Retinal pigment epithelial cell (primary cell): Measurements from ENCODE around the gene C1QTNF5.

ENCODE experiments used
- DNase-seq: peaks from one replicate; pipeline ENCODE4 v3.0.0-alpha.2; 2010; ENCODE audit warnings: low read depth
- H3K4me3 ChIP-seq: 2 replicates; pipeline ENCODE4 v1.5.1; 2011; ENCODE audit warnings: mild to moderate bottlenecking, low read length, control low read depth, moderate library complexity
- TF ChIP-seq, protein P1 (sequence below): conservative IDR thresholded peaks from 2 replicates; pipeline ENCODE4 v1.5.1; 2011; ENCODE audit warnings: low read depth, low read length, control low read depth, inconsistent platforms

C1QTNF5 gene

DNA sequence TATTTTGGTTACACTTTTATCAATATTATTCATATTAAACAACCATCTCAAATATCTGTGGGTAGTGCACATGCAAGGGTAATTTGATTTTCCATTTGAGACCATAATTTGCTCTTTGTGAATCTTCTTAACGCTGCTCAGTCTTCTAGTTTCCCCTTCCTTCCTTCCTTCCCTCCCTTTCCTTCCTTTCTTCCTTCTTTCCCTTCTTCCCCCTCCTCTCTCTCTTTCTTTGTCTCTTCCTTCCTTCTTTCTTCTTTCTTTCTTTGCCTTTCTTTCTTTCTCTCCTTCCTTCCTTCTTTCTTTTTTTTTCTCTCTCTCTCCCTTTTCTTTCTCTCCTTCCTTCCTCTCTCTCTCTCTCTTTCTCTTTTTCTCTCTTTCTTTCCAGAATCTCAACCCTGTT lies 10.4 kb downstream of the C1QTNF5 start:
- DNase-seq: no peak
- no peak overlapping the region for H3K4me3 ChIP-seq
- TF ChIP-seq, protein P1, sequence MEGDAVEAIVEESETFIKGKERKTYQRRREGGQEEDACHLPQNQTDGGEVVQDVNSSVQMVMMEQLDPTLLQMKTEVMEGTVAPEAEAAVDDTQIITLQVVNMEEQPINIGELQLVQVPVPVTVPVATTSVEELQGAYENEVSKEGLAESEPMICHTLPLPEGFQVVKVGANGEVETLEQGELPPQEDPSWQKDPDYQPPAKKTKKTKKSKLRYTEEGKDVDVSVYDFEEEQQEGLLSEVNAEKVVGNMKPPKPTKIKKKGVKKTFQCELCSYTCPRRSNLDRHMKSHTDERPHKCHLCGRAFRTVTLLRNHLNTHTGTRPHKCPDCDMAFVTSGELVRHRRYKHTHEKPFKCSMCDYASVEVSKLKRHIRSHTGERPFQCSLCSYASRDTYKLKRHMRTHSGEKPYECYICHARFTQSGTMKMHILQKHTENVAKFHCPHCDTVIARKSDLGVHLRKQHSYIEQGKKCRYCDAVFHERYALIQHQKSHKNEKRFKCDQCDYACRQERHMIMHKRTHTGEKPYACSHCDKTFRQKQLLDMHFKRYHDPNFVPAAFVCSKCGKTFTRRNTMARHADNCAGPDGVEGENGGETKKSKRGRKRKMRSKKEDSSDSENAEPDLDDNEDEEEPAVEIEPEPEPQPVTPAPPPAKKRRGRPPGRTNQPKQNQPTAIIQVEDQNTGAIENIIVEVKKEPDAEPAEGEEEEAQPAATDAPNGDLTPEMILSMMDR: no peak

DNA sequence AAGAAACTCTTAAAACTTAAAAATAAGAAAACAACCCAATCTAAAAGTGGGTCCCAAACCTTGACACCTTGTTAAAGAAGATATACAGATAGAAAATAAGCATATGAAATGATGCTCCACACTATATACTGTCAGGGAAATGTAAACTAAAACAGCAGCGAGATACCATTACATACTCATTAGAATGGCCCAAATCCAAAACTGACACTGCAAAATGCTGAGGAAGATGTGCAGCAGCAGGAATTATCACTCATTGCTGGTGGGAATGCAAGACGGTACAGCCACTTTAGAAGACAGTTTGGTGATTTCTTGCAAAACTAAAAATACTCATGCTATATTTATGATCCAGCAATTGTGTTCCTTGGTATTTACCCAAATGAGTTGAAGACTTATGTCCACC lies 11.4 kb downstream of the C1QTNF5 start:
- TF ChIP-seq, protein P1: no peak
- no peak for DNase-seq
- no peak overlapping the region for H3K4me3 ChIP-seq

DNA sequence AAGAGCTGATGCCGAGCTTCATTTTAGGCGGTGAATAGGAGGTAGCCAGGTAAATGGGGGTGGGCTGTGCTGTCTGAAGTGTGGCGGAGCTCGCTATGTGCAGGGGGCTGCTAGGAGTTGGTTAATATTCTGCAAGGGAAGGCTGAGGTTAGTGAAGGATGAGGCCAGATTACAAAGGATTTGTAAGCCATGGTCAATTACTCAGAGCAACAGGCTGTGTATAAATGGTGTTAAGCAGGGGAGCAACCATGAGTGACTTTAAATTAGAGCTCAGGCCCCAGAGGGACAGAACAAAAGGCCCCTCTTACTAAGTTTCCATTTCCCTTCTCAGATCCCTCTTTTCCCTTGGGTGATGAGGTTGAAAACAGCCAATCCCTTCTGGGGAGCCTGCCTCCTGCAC lies 16.5 kb downstream of the C1QTNF5 start:
- TF ChIP-seq, protein P1: no peak
- no peak for DNase-seq
- H3K4me3 ChIP-seq: no peak overlapping the region

DNA sequence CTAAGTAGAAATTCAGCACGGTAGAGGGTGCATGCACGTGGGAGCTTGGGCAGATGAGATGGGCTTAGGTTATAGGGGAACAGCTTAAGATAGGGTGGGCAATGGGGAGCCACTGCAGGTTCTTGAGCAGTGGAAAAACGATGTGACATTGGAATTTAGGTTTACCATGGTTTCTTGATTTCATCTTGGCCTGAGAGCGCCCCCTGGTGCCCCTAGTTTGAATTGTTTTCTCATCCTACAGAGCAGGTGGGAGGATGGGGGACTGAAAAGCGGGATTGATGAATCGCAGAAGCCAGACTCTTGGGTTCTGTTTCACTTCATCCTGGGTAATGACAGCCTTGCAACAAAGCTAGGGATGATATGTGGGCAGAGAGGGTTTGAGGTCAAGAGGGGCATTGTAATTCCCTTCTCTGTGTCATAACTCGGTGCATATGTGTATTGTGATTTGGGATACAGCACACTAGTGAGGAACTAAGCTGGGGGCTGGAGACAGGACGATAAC lies 17.1 kb downstream of the C1QTNF5 start:
- H3K4me3 ChIP-seq: no peak overlapping the region
- TF ChIP-seq, protein P1: peak; percentile 81
- no peak for DNase-seq

DNA sequence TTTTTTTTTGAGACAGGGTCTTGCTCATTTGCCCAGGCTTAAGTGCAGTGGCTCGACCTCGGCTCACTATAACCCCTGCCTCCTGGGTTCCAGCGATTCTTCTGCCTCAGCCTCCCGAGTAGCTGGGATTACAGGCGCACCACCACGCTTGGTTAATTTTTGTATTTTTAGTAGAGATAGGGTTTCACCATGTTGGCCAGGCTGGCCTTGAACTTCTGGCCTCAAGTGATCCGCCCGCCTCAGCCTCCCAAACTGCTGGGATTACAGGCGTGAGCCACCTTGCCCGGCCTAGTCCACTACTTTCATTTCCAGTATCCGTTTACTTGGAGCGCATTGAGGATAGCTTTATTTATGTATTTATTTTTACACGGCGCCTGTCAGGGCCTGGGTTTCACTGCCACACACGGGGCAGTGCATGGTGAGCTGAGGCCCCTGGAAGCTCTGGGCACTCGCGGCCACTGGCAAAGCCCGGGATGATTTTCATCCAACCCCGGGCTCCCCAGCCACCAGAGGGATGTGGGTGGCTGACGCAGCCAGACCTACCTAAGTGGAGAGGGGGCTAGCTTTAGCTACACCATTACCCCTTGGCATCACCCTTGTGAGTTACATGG lies 17.7 kb downstream of the C1QTNF5 start:
- TF ChIP-seq, protein P1: no peak
- no peak for DNase-seq
- H3K4me3 ChIP-seq: no peak overlapping the region

DNA sequence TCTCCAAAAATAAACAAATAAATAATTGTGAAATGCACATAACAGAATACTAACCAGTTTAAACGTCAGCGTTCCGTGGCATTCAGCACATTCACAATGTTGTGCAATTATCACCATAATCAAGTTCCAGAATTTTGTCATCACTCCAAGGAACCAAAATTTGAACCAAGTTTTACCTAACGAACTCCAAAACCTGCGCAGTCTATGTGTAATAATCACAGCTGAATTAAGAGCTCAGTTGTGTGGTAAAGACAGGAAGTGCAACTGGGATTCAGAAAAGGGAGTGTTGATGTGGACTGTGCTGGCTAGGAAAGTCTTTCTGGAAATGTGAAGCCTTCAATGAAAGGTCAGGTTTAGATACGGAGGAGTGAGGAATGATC lies 18.3 kb downstream of the C1QTNF5 start:
- no peak for DNase-seq
- H3K4me3 ChIP-seq: no peak overlapping the region
- TF ChIP-seq, protein P1: peak; percentile 3

DNA sequence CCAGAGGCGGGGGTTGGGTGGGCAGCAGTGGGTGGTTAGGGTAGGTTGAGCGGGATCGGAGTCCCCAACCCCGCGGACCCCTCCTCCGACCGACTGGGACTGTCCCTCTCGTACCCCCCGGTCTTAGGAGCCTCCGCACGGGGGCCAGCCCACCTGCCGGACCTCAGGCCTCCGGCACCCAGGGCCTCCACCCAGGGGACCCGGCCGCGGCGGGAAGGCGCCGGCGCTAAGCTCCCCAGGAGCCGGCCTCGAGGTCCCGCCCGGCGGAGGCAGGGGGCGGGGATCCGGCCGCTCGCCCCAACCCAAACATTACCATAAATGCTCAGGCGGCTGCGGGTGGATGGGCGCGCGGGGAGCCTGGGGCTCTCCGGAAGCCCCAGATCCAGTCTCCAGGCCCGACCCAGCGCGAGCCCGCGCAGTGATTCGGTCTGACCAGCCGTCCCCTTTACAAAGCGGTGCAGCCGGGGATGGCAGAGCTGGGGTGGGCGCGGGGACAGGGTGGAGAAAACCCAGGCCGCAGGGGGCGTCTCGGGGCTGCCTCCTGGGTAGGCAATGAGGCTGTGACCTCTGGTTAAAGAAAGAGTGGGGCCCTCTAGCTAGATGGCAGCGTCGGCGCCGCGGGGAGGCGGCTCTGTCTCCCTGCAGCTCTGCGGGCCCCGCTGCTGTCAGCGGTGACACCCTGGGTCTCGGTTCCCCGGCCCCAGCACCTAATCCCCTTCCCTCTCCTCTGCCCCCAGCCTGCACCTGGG lies 19.7 kb downstream of the C1QTNF5 start:
- H3K4me3 ChIP-seq: peak overlapping the region; percentile 46
- TF ChIP-seq, protein P1: no peak
- no peak for DNase-seq
